Right cardiac atrium (tissue), 5 donors: ENCODE measurements around the gene SLC6A4. TPM values are rescaled to one million over a fixed set of nuclear protein-coding genes. Genes with fewer than 3 reads are reported as not detected.
A peak's percentile ranks its signal among the peaks of the same experiment; 100 is the strongest.

Experiments used
- ATAC-seq, 2 donors: fragments of 200-7000 bp; cut with Tn5 transposase; one replicate each; pipeline versions ENCODE4 v1.8.0 to v1.9.1; 2020; ENCODE audit warnings: moderate library complexity in 2 of 2, mild to moderate bottlenecking in 1 of 2
- DNase-seq, 3 donors: peaks; one replicate each; pipeline ENCODE4 v3.0.0-alpha.2; 2020
- H3K27ac ChIP-seq: one replicate; pipeline ENCODE4 v1.5.1; 2013; ENCODE audit warnings: mild to moderate bottlenecking, low read length, control low read depth, moderate library complexity
- H3K27me3 ChIP-seq: one replicate; pipeline ENCODE4 v1.6.1; 2013; ENCODE audit not compliant: control insufficient read depth, insufficient read depth
- H3K4me1 ChIP-seq: one replicate; pipeline ENCODE4 v1.6.1; 2013; ENCODE audit warnings: low read length; ENCODE audit not compliant: control insufficient read depth, insufficient read depth
- H3K4me3 ChIP-seq: one replicate; pipeline ENCODE4 v1.5.1; 2013; ENCODE audit warnings: low read length, control low read depth
- H3K9me3 ChIP-seq: one replicate; pipeline ENCODE4 v1.6.1; 2013; ENCODE audit warnings: low read length; ENCODE audit not compliant: control insufficient read depth
- WGBS: extraction: QIAGEN DNeasy Blood & Tissue Kit; methylation state at CpG from one replicate; pipeline ENCODE4 v1.1.7; 2013; 5-methylcytosine and 5-hydroxymethylcytosine counted together
- intact Hi-C, 4 donors: fragments of 100-400 bp; cut with DNase I; formaldehyde crosslinking; loops; one replicate each; pipeline versions ENCODE4 v1.11.0 to v1.14.0; 2022 to 2023
- polyA plus RNA-seq: library from polyadenylated mRNA; stranded (reverse); fragments of 200-250 nt; gene quantifications from one replicate; pipeline ENCODE4 v1.2.3, GENCODE V29; 2013
- total RNA-seq, 4 donors: library from RNA; stranded (reverse); fragmentation: NEBNext Ultra II Directional; extraction: Animal tissue kit (Norgen Biotek cat#: 25700); gene quantifications; one replicate each; pipeline ENCODE4 v1.2.1, GENCODE V29; 2021
- donor health status: healthy with polysubstance abuse.
- donor health status: DM: no; HTN: yes; CAD: no.
- donor health status: DM: no; HTN: no; CAD: no.
- donor health status: DM: no; HTN: yes; CAD: no; lungs with severe emphysema.
- donor health status: DM: yes; HTN: yes; CAD: no.

The SLC6A4 gene
- total and polyA plus RNA-seq, 5 donors: 0.19 to 3.3 (median 1.1) TPM

DNA sequence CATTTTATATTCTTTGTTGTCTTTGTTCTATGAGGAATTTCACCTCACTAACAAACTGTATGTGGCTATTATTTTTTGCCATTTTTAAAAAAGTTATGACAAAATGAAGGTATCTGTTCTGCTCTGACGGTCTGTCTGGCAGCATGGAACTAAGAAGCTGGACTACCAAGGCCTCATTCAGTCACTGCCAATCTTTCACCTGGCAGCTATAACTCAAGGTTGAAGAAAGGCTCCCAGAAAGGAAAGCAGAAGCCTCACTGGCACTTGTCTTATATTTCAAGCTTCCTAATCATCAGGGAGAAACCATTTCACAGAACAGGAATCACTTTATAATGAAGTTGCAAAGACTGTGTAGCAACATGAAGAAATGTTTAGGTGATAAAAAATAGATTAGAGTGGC, 18.7 kb upstream of the SLC6A4 start:
- H3K27ac ChIP-seq: no peak overlapping the region
- no peak for ATAC-seq
- H3K4me1 ChIP-seq: peaks cover 3% of the 10 kb centered on the region
- DNase-seq: no peak
- intact Hi-C loops: no loop called here
- 82% methylated on average over 1 of the region's 1 CpG for WGBS
- no peaks in the 10 kb centered on the region for H3K27me3 ChIP-seq
- no peaks in the 10 kb centered on the region for H3K9me3 ChIP-seq
- no peak overlapping the region for H3K4me3 ChIP-seq

DNA sequence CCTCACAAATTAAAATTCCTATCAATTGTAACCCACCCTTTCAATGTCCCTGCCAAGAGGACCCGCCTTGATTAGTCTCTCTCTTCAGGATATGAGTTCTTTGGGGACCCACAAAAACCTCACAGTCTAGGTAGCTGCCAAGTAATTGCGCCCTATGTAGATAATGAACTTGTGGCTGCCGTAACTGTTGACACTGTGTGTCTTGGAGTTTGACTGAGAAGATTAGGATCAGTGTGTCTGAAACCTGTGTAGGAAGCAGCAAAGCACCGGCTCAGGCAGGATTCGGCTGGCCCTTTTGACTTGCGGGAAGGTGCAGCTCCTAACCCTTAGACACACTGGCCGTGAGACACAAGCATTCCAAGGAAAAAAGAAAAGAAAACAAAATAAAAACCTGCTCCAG, 17.8 kb upstream of the SLC6A4 start:
- intact Hi-C loops: no loop called here
- DNase-seq: no peak

DNA sequence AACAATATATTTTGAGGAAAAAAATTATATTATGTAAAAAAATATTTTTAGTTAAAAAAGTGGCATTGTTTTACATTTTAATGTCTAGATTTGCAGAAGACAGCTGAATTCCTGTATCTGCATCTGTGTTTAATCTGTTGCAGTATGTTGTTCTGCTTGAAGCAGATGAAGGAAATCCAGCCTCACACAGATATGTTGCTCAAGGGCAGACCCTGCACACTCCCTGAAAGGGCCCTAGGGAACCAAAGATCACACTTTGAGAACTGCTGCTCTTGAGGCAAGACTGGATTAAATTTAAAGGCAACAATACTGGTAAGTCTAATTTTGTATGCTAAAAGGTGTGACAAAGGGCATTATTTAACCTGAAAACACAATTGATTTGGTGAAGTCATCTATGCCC, 16.4 kb upstream of the SLC6A4 start:
- ATAC-seq (no peak), DNase-seq (no peak)
- Histone ChIP-seq H3K4me3 (no peak overlapping the region), H3K4me1 (peaks cover 6% of the 10 kb centered on the region), H3K27ac (no peak overlapping the region), H3K27me3 (no peaks in the 10 kb centered on the region), H3K9me3 (no peaks in the 10 kb centered on the region)
- intact Hi-C loops: no loop called here

More for the DNA sequence above, 17.8 kb upstream of the SLC6A4 start:
- Histone ChIP-seq H3K9me3 (no peaks in the 10 kb centered on the region), H3K27me3 (no peaks in the 10 kb centered on the region), H3K4me1 (peaks cover 6% of the 10 kb centered on the region), H3K4me3 (no peak overlapping the region), H3K27ac (peak overlapping the region; percentile 31)
- WGBS: 58% methylated on average over 7 of the region's 7 CpGs
- peak in 1 of 2 donors; percentile 73 for ATAC-seq

DNA sequence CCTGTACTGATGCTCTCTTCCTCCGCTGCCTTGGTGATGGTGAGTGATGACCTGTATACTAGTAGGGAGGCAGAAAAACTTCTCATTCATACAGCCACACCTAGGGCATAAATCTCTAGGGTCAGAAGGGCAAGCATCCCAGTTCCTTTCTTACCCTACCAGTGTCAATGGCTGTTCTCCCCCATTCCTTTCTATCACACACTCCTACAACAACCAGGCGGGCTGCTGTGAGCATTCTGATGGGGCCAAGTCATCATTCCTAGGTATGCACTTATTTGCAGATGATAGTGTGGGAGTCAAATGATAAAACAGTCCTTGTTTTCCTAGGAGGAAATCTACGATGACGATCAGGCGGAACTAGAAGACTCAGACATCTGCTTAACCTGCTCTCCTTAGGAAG, 14.0 kb upstream of the SLC6A4 start:
- Histone ChIP-seq H3K27me3 (no peaks in the 10 kb centered on the region), H3K27ac (peak overlapping the region; percentile 58), H3K9me3 (no peaks in the 10 kb centered on the region), H3K4me3 (no peak overlapping the region), H3K4me1 (peaks cover 6% of the 10 kb centered on the region)
- DNase-seq (no peak), ATAC-seq (no peak)
- intact Hi-C loops: no loop called here
- WGBS: 92% methylated on average over 5 of the region's 5 CpGs

DNA sequence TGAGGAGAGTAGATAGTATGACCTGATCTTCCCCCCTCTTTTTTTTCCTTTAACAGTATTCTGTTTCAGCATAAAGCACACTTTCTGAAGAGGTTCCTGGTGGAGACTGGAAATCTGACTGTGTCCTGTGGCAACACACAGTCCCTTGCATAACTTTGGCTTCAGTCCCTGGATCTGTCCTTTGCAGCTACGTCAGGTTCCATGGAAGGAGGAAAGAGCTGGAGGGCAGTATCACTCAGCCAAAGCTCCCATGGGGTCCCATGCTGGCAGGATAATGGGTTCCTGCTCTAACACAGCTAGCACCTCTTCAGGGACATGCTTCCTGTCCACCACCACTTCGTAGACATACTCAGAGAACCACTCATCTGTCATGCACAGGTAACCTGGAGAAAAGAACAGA, 13.3 kb upstream of the SLC6A4 start:
- ATAC-seq (peak; percentile 81 to 85), DNase-seq (peak; percentile 74 to 82 (median 75))
- no peaks in the 10 kb centered on the region for H3K27me3 ChIP-seq
- no peak overlapping the region for H3K27ac ChIP-seq
- intact Hi-C loops: no loop called here
- 56% methylated on average over 2 of the region's 2 CpGs for WGBS
- no peak overlapping the region for H3K4me3 ChIP-seq
- H3K9me3 ChIP-seq: no peaks in the 10 kb centered on the region
- peaks cover 6% of the 10 kb centered on the region for H3K4me1 ChIP-seq

DNA sequence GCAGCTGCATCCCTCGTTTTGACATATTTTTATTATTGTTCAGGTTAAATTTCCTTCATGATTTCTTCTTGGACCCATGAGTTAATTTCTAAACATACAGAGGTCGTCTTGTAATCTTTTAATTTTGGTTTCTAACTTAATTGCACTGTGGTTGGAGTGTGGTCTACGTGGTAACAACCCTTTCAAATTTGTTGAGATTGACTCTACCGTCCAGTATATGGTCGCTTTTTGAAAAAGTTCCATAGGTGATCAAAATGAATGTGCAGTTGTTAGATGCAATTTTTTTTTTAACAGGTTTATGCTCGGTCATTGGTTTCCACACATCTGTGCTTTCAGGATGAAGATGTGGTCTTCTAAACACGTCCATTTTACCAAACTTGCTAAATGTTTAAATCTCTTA, 11.0 kb upstream of the SLC6A4 start:
- H3K27me3 ChIP-seq: no peaks in the 10 kb centered on the region
- 94% methylated on average over 7 of the region's 7 CpGs for WGBS

DNA sequence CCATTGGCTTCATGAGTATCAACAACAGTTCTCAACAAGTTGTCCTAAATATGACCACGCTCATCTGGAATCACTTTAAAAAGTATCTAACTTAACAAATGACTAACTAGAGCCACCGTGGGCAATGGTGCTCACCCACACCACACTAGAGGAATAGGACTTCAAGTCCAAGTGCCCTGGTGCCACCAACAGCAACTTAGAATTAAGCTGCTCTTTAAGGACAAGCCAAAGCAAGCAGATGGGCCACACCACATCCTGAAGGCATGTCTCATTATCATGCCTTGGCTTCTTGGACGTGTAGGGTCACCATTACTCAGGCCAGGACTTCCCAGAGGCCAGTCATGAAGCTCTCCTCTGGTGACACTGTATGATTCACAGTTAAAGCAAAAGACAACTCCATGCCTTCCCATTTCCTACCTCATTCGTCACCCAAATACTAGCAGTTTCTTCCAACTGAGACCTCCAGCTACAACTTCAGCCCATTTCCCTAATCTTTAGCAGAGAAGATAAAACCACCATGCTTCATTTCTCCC, 9.4 kb upstream of the SLC6A4 start:
- H3K27ac ChIP-seq: no peak overlapping the region
- no peak for ATAC-seq
- intact Hi-C loops: no loop called here
- H3K9me3 ChIP-seq: no peaks in the 10 kb centered on the region
- H3K4me3 ChIP-seq: no peak overlapping the region
- DNase-seq: no peak
- WGBS: 74% methylated on average over 4 of the region's 4 CpGs
- peaks cover 4% of the 10 kb centered on the region for H3K4me1 ChIP-seq
- H3K27me3 ChIP-seq: no peaks in the 10 kb centered on the region

More for the DNA sequence above, 11.0 kb upstream of the SLC6A4 start:
- intact Hi-C loops: no loop called here
- Histone ChIP-seq H3K9me3 (no peaks in the 10 kb centered on the region), H3K27ac (no peak overlapping the region), H3K4me1 (peaks cover 4% of the 10 kb centered on the region), H3K4me3 (no peak overlapping the region)
- DNase-seq: no peak
- no peak for ATAC-seq

DNA sequence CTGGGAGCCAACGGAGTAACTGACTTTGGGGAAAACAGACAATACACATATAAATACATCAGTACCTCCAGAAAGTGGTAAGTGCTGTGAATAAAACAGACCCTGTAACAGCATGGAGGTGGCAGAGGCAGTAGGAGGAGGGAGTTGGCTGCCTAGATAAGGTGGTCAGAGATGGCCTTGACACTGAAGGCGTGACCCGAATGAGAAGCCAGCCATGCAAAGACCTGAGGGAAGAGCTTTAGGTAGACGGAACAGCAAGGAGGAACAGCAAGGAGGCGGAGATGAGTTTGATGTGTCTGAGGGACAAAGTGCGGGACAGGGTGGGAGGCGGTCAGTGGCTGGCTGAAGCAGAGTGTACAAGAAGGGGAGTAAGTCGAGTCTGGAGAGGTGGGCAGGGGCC, 8.1 kb upstream of the SLC6A4 start:
- intact Hi-C loops: no loop called here
- Histone ChIP-seq H3K27ac (no peak overlapping the region), H3K4me3 (no peak overlapping the region), H3K4me1 (no peaks in the 10 kb centered on the region), H3K27me3 (no peaks in the 10 kb centered on the region), H3K9me3 (no peaks in the 10 kb centered on the region)
- DNase-seq (no peak), ATAC-seq (no peak)
- 97% methylated on average over 8 of the region's 8 CpGs for WGBS

DNA sequence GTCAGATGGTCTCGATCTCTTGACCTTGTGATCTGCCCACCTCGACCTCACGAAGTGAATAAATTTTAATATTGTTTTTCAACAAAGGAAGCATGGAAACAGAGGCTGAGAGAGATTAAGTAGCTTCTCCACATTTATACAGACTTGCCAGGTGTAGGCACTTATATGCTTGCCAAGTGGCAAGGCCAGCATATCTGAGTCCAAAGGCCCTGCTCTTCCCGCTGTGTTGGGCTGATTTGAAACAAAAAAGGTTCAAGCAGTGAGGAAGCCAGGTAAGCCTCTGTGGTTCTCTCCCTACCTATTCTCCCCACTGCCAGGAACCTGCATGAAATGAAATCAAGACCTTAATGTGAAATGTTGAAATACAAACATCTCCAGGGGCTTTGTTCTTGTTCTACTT, 7.5 kb upstream of the SLC6A4 start:
- ATAC-seq: no peak
- 98% methylated on average over 4 of the region's 4 CpGs for WGBS
- intact Hi-C loops: no loop called here

DNA sequence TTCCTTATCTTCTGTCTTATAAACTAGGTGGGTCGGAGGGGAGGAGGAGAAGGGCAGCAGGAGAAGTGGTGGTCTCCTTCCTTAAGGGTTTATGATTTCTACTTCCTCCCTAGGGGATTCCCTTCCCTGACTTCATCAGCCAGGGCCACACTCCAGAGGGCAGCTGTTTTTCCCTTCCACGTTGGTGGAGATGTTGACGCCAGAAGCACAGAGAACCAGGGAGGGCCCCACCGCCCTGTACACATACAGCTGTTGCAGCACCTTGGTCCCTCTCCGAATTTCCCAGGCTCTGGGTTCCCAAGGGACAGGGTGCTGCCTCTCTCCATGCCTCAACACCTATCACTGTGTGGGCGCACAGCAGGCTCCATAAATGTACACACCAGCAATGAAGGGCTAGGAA, 5.6 kb upstream of the SLC6A4 start:
- H3K27me3 ChIP-seq: no peaks in the 10 kb centered on the region
- H3K4me1 ChIP-seq: peaks cover under 1% of the 10 kb centered on the region
- intact Hi-C loops: no loop called here
- H3K27ac ChIP-seq: no peak overlapping the region
- ATAC-seq: no peak
- WGBS: 71% methylated on average over 6 of the region's 6 CpGs
- H3K9me3 ChIP-seq: no peaks in the 10 kb centered on the region
- H3K4me3 ChIP-seq: no peak overlapping the region
- DNase-seq: no peak

More for the DNA sequence above, 7.5 kb upstream of the SLC6A4 start:
- Histone ChIP-seq H3K27me3 (no peaks in the 10 kb centered on the region), H3K4me1 (no peaks in the 10 kb centered on the region), H3K4me3 (no peak overlapping the region), H3K27ac (no peak overlapping the region), H3K9me3 (no peaks in the 10 kb centered on the region)
- no peak for DNase-seq

DNA sequence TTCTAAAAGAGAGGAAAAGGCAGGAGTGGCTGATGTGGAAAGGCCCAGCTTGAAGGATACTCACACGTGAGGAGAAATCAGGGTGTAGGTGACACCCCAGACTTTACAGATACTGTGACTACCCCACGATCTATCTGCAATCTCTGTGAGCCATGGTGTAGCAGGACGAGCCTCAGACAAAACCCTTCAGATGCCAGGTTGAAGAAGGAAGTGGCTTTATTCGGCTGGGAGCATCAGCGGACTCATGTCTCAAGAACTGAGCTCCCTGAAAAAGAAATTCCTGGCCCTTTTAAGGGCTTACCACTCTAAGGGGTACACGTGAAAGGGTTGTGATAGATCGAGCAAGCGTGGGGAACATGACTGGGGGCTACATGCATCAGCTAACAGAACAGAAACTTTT, 4.7 kb upstream of the SLC6A4 start:
- no peaks in the 10 kb centered on the region for H3K9me3 ChIP-seq
- peaks cover 3% of the 10 kb centered on the region for H3K4me1 ChIP-seq
- H3K27ac ChIP-seq: no peak overlapping the region
- intact Hi-C loops: no loop called here
- H3K27me3 ChIP-seq: no peaks in the 10 kb centered on the region
- no peak for DNase-seq
- WGBS: 90% methylated on average over 8 of the region's 8 CpGs
- no peak overlapping the region for H3K4me3 ChIP-seq
- no peak for ATAC-seq

DNA sequence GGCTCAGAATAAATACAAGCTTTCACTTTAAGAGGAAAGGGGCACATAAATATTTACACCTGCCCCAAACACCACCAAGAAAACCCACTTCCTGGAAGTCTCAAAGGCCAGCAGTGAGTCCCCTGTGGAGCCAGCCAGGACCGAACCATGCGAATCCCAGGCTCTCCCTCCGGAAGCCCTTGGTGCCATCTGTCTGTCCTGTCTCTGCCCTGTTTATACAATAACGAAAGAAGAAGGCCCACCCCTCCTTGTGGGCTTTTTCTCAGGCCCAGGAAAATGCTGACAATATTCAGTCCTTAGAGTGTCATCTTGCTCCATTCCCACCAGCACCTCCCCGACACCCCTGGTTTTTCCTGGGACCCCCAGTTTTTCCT, 3.6 kb upstream of the SLC6A4 start:
- 87% methylated on average over 5 of the region's 5 CpGs for WGBS
- Histone ChIP-seq H3K9me3 (no peaks in the 10 kb centered on the region), H3K27me3 (no peaks in the 10 kb centered on the region), H3K4me3 (no peak overlapping the region), H3K27ac (no peak overlapping the region), H3K4me1 (peaks cover 5% of the 10 kb centered on the region)
- DNase-seq (no peak), ATAC-seq (no peak)
- intact Hi-C loops: no loop called here
